ENCODE measurements around the gene ATF2. TPM values are rescaled to one million over a fixed set of nuclear protein-coding genes. Genes with fewer than 3 reads are reported as not detected.

Gene ATF2
- total and polyA plus RNA-seq, 2 donors (not counting 3 experiments of a cell fraction or from before 2014, with no cell fraction given): 36.3 to 57.1 TPM

DNA sequence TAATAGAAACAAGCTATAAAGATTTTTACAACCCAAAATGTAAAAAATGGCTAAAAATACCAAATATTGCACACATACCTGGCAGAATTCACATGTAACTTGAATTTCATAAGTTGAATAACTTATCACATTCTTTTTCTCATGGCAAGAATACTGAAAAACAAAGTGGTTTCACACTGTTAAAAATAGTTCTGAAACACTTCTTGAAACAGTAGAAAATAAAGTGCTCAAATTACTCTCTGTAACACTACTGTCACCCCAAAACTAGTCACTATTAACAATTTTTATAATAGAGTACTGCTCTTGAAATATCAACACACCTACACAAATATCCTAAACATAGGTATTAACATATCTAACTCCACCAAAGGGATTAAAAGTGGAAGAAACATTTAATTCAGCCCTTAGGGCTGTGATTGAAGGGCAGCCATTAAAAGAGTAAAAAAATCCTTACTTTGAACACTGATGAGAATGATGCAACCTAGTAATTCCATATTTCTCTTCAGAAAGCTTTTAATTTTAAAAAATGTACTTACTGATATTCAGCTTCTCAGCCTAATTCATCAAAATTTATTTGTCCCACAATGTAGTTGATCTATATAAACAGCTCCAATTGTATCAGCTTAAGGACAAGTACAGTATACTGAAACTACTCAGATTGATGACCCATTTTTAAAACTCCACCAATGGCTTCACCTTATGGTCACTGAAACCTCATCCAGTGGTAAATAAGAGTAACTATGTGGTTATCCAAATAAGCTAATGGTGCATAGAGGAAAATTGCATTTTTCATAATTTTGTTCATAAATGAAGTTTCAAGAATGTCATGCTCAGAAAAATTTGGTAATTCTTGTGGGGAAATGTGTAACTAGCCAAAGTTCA, 31.4 kb downstream of the ATF2 start:
- BruUV-seq (replicated peaks): no TSS peak
- FAIRE-seq (no peak), DNase-seq (ENCODE audit: low read depth, low spot score) (no peak)
- Histone ChIP-seq H3K9ac (replicated peaks; ENCODE audit: extremely low read depth, insufficient read depth, low read length) (no peak overlapping the region), H3K4me2 (ENCODE audit: insufficient read depth, low read length) (no peak overlapping the region), H3K36me3 (ENCODE audit: control insufficient read depth in 2 of 2, extremely low read depth in 1 of 2, insufficient read depth in 2 of 2, low read length in 2 of 2) (peaks cover 2 to 6% of the 10 kb centered on the region in 2 experiments), H3K79me2 (ENCODE audit: control insufficient read depth, insufficient read depth, low read length) (peaks cover 67% of the 10 kb centered on the region), H2AFZ (ENCODE audit: low read depth, low read length) (no peak overlapping the region), H3K4me1 (ENCODE audit: control insufficient read depth, extremely low read depth, insufficient read depth, low read length) (no peaks in the 10 kb centered on the region), H3K9me1 (replicated peaks; ENCODE audit: control insufficient read depth, extremely low read depth, insufficient read depth, low read length) (no peaks in the 10 kb centered on the region), H4K20me1 (replicated peaks; ENCODE audit: control insufficient read depth, extremely low read depth, insufficient read depth, low read length) (peaks cover 6% of the 10 kb centered on the region), H3K27ac (ENCODE audit: insufficient read depth, low read depth, low read length) (no peak overlapping the region), H3K4me3 (replicated peaks in 1 of 3; ENCODE audit: insufficient read depth in 1 of 3, low read depth in 1 of 3, low read length in 3 of 3) (no peak overlapping the region), H3K9me3 (replicated peaks; ENCODE audit: control insufficient read depth, insufficient read depth, low read length) (no peaks in the 10 kb centered on the region), H3K27me3 (ENCODE audit: control insufficient read depth in 2 of 2, insufficient read depth in 2 of 2, low read length in 2 of 2) (no peaks in the 10 kb centered on the region)
- ChIA-PET CTCF (interaction anchor here (0.9 to 2.9 kb wide), 5 partner anchors 13 to 365 kb away, joined by 3 to 11 read pairs (median 3); no protein-coding TSS in a partner anchor), POLR2A (interaction anchor here (0.6 kb wide), 1 partner anchor 8 kb away, joined by 4 read pairs; no protein-coding TSS in a partner anchor)
- dilution Hi-C loops (cut with MboI; ENCODE audit: extremely low pct_ligation_motif_present, low sequenced_read_pairs): no loop called here
- intact Hi-C loops (cut with micrococcal nuclease): no loop called here
- TF ChIP-seq, protein P1, sequence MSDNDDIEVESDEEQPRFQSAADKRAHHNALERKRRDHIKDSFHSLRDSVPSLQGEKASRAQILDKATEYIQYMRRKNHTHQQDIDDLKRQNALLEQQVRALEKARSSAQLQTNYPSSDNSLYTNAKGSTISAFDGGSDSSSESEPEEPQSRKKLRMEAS (IDR thresholded peaks at IDR 0.05; ENCODE audit: insufficient read depth, insufficient read length): no peak
- TF ChIP-seq FOS (IDR thresholded peaks at IDR 0.05; ENCODE audit: borderline replicate concordance, insufficient read depth, low read length): no peak
- no peak for TF ChIP-seq EZH2 (IDR thresholded peaks at IDR 0.05; ENCODE audit: borderline replicate concordance, low read depth, low read length, severe bottlenecking)
- no peak for TF ChIP-seq JUN (IDR thresholded peaks at IDR 0.05; ENCODE audit: borderline replicate concordance, insufficient read depth, insufficient read length, low read depth)
- no peak for TF ChIP-seq GATA2 (IDR thresholded peaks at IDR 0.05; ENCODE audit: insufficient read depth, insufficient read length, low read depth, low read length)
- TF ChIP-seq, protein P2, sequence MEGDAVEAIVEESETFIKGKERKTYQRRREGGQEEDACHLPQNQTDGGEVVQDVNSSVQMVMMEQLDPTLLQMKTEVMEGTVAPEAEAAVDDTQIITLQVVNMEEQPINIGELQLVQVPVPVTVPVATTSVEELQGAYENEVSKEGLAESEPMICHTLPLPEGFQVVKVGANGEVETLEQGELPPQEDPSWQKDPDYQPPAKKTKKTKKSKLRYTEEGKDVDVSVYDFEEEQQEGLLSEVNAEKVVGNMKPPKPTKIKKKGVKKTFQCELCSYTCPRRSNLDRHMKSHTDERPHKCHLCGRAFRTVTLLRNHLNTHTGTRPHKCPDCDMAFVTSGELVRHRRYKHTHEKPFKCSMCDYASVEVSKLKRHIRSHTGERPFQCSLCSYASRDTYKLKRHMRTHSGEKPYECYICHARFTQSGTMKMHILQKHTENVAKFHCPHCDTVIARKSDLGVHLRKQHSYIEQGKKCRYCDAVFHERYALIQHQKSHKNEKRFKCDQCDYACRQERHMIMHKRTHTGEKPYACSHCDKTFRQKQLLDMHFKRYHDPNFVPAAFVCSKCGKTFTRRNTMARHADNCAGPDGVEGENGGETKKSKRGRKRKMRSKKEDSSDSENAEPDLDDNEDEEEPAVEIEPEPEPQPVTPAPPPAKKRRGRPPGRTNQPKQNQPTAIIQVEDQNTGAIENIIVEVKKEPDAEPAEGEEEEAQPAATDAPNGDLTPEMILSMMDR (IDR thresholded peaks at IDR 0.05; ENCODE audit: extremely low read depth in 1 of 2, insufficient read depth in 1 of 2, low read depth in 1 of 2, low read length in 2 of 2): no peak
- no peak for TF ChIP-seq POLR2AphosphoS5 (IDR thresholded peaks at IDR 0.05; ENCODE audit: insufficient read depth, low read depth, low read length)
- no peak for TF ChIP-seq MYC (IDR thresholded peaks at IDR 0.05; ENCODE audit: low read depth, low read length)
- no peak for TF ChIP-seq POLR2A (IDR thresholded peaks at IDR 0.05; ENCODE audit: low read depth, low read length)

All from endothelial cell of umbilical vein (primary cell).